GM12874 (cell line): ENCODE results near the gene BCL2L13.

Experiments used
- CTCF ChIP-seq: IDR thresholded peaks from 2 replicates; pipeline ENCODE4 v1.5.1; 2011; ENCODE audit warnings: low read depth, mild to moderate bottlenecking, control low read depth, low read length, moderate library complexity; ENCODE audit not compliant: insufficient read depth

The BCL2L13 gene

GRCh38 chr22:17638432-17639246, at the start of gene BCL2L13:
BCL2L13 (plus strand) TSS chr22:17638757; CDS start chr22:17655712, 16,955 bp downstream.
- no peak for TF ChIP-seq CTCF

- TF ChIP-seq CTCF = no peak
Observed at GRCh38 chr22:17589810-17590375, 48.7 kb upstream of the BCL2L13 start.

- TF ChIP-seq CTCF = no peak
Observed at GRCh38 chr22:17590586-17590985, 48.0 kb upstream of the BCL2L13 start.

GRCh38 chr22:17592201-17592600, 46.4 kb upstream of the BCL2L13 start:
- TF ChIP-seq CTCF = no peak

GRCh38 chr22:17596226-17596625, 42.3 kb upstream of the BCL2L13 start:
- no peak for TF ChIP-seq CTCF

- TF ChIP-seq CTCF = no peak
Observed at GRCh38 chr22:17597217-17597616, 41.3 kb upstream of the BCL2L13 start.

- no peak for TF ChIP-seq CTCF
Observed at GRCh38 chr22:17598318-17598717, 40.2 kb upstream of the BCL2L13 start.
